Hindlimb muscle (tissue), 1 donor: ENCODE results near the gene ARHGAP15. TPM values are rescaled to one million over a fixed set of nuclear protein-coding genes. Genes with fewer than 3 reads are reported as not detected.
A peak's percentile ranks its signal among the peaks of the same experiment; 100 is the strongest.

Experiments used
- DNase-seq: peaks from one replicate; pipeline ENCODE4 v3.0.0-alpha.2; 2013
- polyA plus RNA-seq: library from polyadenylated mRNA; unstranded; fragments of 120-200 nt; gene quantifications from one replicate; pipeline ENCODE4 v1.2.1, GENCODE V29; 2013; ENCODE audit not compliant: insufficient read length

Gene ARHGAP15
- polyA plus RNA-seq, 1 donor: 7.3 TPM

- no peak for DNase-seq
Observed at GRCh38 chr2:143229411-143229810, 100.2 kb downstream of the ARHGAP15 start.

GRCh38 chr2:143229952-143230351 lies 100.7 kb downstream of the ARHGAP15 start:
- DNase-seq: no peak

GRCh38 chr2:143230506-143231253 lies 101.5 kb downstream of the ARHGAP15 start:
- DNase-seq: no peak

GRCh38 chr2:143231254-143231645 lies 102.0 kb downstream of the ARHGAP15 start:
- DNase-seq: no peak

GRCh38 chr2:143237146-143237777 lies 108.0 kb downstream of the ARHGAP15 start:
- no peak for DNase-seq

GRCh38 chr2:143241403-143242088 lies 112.3 kb downstream of the ARHGAP15 start:
- DNase-seq: no peak

- DNase-seq: no peak
Observed at GRCh38 chr2:143246246-143246645, 117.0 kb downstream of the ARHGAP15 start.

- no peak for DNase-seq
Observed at GRCh38 chr2:143246815-143247744, 117.9 kb downstream of the ARHGAP15 start.

- no peak for DNase-seq
Observed at GRCh38 chr2:143248631-143249030, 119.4 kb downstream of the ARHGAP15 start.

GRCh38 chr2:143251681-143252080 lies 122.5 kb downstream of the ARHGAP15 start:
- no peak for DNase-seq

- DNase-seq: no peak
Observed at GRCh38 chr2:143252138-143252907, 123.1 kb downstream of the ARHGAP15 start.

GRCh38 chr2:143254110-143254509 lies 124.9 kb downstream of the ARHGAP15 start:
- DNase-seq: no peak

GRCh38 chr2:143255086-143255485 lies 125.9 kb downstream of the ARHGAP15 start:
- no peak for DNase-seq

- DNase-seq: no peak
Observed at GRCh38 chr2:143255899-143256298, 126.7 kb downstream of the ARHGAP15 start.

GRCh38 chr2:143258126-143258892 lies 129.1 kb downstream of the ARHGAP15 start:
- no peak for DNase-seq

GRCh38 chr2:143259368-143259958 lies 130.2 kb downstream of the ARHGAP15 start:
- peak; percentile 65 for DNase-seq

GRCh38 chr2:143261986-143262385 lies 132.8 kb downstream of the ARHGAP15 start:
- no peak for DNase-seq

- no peak for DNase-seq
Observed at GRCh38 chr2:143262389-143262788, 133.2 kb downstream of the ARHGAP15 start.

GRCh38 chr2:143263066-143263625 lies 133.9 kb downstream of the ARHGAP15 start:
- no peak for DNase-seq

- no peak for DNase-seq
Observed at GRCh38 chr2:143264851-143265250, 135.6 kb downstream of the ARHGAP15 start.
